ENCODE results near the gene NFIX. TPM values are rescaled to one million over a fixed set of nuclear protein-coding genes. Genes with fewer than 3 reads are reported as not detected.

NFIX gene
- total RNA-seq, result 2.1 and 13.0 TPM in 2 replicates

DNA sequence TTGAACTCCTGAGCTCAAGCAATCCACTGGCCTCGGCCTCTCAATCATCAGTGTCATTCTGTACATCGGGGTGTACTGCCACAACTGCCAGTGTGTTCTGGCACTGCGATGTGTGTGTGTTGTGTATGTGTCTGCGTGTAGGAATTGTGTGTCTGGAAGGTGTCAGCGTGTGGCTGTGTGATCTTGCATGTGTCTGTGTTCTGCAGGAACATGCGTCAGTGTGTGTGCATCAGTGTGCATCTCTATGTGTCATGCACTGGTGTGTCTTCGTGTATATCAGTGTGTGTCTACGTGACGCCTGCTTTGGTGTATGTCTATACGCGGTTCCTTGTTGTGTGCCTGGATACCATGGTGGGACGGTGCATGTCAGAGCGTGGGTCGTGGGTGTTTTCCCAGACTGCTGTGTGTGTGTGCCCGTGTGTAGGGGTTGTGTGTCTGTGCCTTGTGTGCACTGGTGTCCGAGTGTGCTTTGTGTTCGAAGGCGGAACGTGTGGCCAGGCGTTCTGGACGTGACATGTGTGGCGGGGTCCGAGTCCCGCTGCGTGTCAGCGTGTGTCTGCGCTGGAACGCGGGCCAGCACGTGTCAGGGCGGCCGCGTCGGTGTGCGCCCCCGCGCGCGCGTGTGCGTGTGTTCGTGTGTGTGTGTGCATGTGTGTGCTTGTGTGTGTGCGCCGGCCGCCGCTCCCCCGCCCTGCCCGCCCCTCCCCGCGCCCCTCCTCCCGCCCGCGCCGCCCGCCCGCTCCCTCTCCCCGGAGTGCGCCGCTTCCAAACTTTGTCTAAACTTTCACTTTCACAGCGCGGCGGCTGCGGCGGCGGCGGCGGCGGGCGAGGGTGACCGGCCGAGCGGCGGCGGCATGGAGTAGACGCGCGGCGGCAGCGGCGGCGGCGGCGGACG, at the start of gene NFIX:
Gene NFIX (plus strand): TSS at position 775 of the 895 bp plus-strand sequence. CDS start 363 bp downstream, outside the sequence.

DNA sequence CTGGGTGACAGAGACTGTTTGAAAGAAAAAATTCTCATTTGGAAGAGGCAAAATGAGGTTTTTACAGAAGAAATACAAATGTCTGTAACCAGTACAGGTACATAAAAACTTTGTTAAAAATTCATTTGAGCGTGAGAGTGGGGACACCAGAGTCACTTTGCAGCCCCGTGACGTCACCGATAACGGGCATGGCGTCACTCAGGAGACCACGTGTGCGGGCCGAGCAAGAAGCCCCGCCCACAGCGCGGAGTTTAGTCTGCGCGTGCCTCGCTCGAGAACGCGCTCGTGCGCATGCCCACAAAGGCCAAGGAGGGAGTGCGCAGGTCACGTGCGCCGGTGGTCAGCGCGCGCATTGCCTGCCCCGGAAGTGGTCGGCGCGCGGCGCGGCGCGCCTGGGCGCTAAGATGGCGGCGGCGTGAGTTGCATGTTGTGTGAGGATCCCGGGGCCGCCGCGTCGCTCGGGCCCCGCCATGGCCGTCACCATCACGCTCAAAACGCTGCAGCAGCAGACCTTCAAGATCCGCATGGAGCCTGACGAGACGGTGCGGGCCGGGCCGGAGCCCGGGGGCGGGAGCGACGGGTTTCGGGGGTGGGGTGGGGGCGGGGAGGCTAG, 49.7 kb upstream of the NFIX start, which contains the start of gene RAD23A:
Gene RAD23A (plus strand): TSS at position 384 of the 613 bp plus-strand sequence. CDS start 87 bp downstream, at position 471.

DNA sequence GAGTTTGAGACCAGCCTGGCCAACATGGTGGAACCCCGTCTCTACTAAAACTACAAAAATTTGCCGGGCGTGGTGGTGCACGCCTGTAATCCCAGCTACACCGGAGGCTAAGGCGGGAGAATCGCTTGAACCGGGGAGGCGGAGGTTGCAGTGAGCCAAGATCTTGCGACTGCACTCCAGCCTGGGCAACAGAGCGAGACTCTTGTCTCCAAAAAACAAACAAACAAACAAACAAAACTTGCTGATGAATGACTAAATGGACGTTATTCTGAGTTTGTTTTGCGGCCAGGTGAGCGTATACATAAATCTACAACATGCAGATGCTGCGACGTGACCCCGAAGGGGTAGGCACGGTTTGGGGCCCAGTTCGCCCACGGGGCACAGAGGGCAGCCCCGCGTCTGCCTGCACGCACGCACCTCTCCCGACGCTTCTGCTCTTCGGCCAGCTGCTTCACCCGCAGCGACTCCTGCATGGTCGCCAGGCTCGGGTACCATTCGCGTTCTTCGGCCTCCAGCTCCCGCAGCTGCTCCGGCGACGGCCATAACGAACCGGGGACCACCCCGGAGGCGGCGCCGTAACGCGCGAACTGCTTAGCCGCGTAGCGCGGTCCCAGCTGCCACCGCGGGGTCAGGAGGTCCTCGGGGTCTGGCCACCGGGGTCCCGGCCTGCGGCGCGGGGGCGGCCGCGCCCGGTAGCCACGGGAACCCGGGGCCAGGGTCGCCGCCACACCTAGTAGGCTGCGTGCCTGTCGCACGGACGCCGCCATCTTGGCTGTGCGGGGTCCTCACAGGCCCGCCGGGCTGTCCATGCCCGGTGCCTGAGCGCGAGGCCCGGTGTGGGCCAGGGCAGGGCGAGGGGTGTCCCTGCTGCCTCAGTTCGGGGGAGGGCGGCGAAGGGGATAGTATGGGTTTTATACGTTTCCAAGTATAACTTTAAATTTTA, 38.6 kb upstream of the NFIX start, which contains the start of gene GADD45GIP1:
Gene GADD45GIP1 (minus strand): TSS at position 778 of the 943 bp plus-strand sequence. CDS start 11 bp downstream, at position 767.

DNA sequence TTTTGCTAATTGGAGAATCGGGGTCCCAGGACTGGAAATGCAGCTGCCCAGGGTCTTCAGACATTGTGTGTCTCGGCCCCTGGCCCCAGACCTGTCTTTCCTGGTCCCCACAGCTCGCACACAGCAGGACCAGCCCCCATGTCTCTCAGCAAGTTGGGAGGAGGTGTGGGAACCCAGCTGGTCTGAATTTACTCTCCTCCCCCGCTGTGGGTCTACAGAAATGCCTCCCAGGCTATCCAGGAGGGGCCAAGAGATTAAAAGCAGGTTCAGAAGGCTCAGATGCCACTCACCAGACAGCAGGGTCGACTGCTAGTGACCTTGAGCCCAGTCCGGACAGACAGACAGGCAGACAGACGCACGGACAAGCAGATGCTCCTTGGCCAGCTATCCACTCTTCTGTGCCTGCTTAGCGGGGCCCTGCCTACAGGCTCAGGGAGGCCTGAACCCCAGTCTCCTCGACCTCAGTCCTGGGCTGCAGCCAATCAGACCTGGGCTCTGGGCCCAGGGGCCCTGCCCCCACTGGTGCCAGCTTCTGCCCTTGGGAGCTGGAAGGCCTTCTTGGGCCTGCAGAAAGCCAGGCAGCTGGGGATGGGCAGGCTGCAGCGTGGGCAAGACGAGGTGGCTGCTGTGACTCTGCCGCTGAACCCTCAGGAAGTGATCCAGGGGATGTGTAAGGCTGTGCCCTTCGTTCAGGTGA, 25.8 kb upstream of the NFIX start, which contains the start of gene DAND5:
Gene DAND5 (plus strand): TSS at position 285 of the 697 bp plus-strand sequence. CDS start 85 bp downstream, at position 370.

DNA sequence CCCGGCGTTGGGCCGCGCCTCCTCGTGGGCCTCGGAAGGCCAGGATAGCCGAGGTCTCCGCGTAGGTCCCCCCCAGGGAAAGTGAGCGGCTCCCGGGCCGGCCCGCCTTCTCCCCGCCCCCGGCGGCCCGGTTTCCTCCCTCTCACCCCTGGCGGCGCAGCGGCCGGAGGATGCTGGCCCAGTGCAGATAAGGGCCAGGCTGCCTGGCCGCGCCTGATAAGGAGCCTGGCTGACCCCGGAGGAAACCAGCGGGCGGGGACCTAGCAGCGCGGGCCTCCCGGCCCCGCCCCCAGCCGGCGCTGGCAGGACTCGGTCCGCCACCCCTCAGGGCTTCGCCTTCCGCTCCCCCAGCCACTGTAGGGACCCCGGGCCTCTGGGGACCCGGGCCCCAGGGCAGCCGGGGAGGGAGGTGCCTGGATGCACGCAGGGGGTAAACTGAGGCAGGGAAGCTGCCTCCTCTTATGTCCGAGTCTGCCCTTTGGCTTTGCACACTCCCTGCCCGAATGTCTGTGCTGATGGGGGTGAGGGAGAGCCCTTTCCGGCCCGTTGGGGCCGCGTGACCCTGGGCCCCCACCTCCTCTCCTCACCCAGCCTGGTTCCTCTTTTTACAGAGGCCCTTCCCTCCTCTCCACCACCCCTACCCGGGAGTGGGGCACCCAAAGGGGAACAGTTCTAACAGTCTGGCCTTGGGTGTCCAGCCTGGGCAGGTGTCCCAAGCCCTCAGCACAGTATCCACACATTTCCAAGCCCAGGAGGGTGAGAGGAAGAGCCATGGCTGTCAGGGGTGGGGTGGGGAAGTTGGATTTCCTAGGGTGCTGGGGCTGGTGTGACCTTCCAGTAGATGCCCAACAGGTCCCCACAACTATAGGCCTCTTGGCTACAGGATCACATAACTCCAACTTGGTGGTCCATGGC, 107.6 kb downstream of the NFIX start, which contains the start of gene LYL1:
Gene LYL1 (minus strand): TSS at position 193 of the 915 bp plus-strand sequence. CDS start 1,687 bp downstream, outside the sequence.

DNA sequence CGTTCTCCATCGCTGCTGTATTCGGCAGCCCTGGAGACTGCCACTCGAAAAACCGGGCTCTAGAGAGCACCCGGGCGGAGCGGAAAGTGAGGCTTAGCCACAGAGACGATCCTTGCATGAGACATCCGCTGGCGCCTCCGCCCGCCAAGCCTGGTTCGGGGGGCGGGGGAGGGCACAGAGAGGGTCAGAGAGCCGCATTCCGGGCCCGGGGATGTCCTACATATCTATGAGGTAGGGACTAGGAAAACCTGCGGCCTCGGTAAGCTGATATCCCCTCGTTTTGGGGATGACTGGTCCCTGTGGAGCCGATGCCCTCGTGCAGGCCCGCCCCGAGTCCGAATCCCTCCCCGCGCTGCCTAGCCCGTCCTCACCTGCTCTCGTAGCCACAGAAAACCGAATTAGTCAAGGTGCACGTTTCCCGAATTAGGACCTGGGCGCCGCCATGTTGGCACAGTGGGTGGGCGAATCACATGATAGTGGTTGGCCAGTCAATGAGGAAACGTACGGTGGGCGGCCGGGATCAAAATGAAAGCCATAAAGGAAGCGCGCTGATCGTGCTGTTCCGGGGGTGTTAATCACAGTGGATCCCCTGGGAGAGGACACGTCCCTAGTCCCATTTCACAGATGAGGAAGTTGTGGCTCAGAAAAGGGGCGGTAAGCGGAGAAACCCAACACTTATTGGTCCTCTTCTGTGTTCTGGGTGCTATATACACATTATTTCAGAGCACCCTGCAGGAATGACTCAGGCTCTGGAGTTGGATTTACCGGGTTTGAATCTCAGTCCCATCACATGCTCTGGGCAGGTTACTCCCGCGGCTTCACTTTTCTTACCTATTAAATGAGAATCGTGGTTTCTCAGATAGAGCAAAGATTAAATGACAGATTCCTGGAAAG, 121.3 kb downstream of the NFIX start, which contains the start of gene TRMT1:
Gene TRMT1 (minus strand): TSS at position 459 of the 894 bp plus-strand sequence. CDS start 341 bp downstream, at position 118.

DNA sequence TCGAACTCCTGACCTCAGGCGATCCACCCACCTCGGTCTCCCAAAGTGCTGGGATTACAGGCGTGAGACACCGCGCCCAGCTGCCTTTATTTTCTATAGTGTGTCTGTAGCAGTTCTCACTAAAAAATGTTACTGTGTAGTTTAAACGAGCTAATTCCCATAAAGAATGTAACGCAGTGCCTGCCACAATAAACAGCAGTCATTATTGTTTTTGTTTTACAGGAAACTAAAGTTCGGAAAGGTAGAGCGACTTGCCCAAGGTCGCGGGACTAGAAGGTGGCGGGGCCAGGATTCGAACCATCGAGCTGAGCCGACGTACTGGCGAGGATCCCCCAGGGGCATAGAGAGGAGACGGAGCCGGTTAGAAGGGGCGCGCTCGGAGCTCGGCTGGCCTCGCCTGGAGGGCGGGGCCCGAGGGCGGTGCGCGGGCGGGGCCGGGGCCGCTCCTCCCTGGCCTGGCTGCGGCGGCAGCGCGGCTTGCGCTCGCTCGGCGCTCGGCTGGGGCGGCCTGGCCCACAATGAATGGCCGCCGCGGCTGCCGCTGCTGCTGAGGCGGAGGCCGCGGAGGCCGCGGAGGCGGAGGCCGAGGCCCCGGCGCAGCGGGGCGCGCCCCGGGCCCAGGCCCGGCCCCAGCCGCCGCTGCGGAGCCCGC, 122.6 kb downstream of the NFIX start, which contains the start of gene NACC1:
Gene NACC1 (plus strand): TSS at position 493 of the 652 bp plus-strand sequence. CDS start 16,944 bp downstream, outside the sequence.

Other genes with a start within 250 kb of the NFIX start
- not detected in 2 replicates for gene BEST2, start 243.7 kb upstream of the NFIX start, total RNA-seq
- gene HOOK2, start 219.9 kb upstream of the NFIX start, total RNA-seq, result 7.4 and 19.0 TPM in 2 replicates
- gene JUNB, start 204.0 kb upstream of the NFIX start, total RNA-seq, result 36.8 and 49.2 TPM in 2 replicates
- 164 and 210 TPM in 2 replicates for gene PRDX2, start 193.7 kb upstream of the NFIX start, total RNA-seq
- gene THSD8, start 193.4 kb upstream of the NFIX start, total RNA-seq, result not detected in 2 replicates
- 19.6 and 25.7 TPM in 2 replicates for gene RNASEH2A, start 188.9 kb upstream of the NFIX start, total RNA-seq
- not detected in 2 replicates for gene RTBDN, start 160.9 kb upstream of the NFIX start, total RNA-seq
- 0.16 and 1.0 TPM in 2 replicates for gene MAST1, start 157.0 kb upstream of the NFIX start, total RNA-seq
- gene DNASE2, start 114.0 kb upstream of the NFIX start, total RNA-seq, result 15.4 and 19.4 TPM in 2 replicates
- gene KLF1, start 108.3 kb upstream of the NFIX start, total RNA-seq, result 0.06 TPM in 1 of 2 replicates, not detected in the other
- 16.0 and 21.7 TPM in 2 replicates for gene GCDH, start 104.3 kb upstream of the NFIX start, total RNA-seq
- gene SYCE2, start 76.2 kb upstream of the NFIX start, total RNA-seq, result 0.44 and 0.49 TPM in 2 replicates
- 44.8 and 67.8 TPM in 2 replicates for gene FARSA, start 61.8 kb upstream of the NFIX start, total RNA-seq
- 1,348 and 1,646 TPM in 2 replicates for gene CALR, start 56.9 kb upstream of the NFIX start, total RNA-seq
- gene RAD23A, start 49.6 kb upstream of the NFIX start, total RNA-seq, result 51.8 and 102 TPM in 2 replicates
- 20.0 and 20.4 TPM in 2 replicates for gene GADD45GIP1, start 38.3 kb upstream of the NFIX start, total RNA-seq
- under 0.01 and 0.06 TPM in 2 replicates for gene DAND5, start 25.9 kb upstream of the NFIX start, total RNA-seq
- 23.5 and 32.2 TPM in 2 replicates for gene LYL1, start 107.4 kb downstream of the NFIX start, total RNA-seq
- gene TRMT1, start 121.3 kb downstream of the NFIX start, total RNA-seq, result 22.3 and 40.7 TPM in 2 replicates
- 39.0 and 57.4 TPM in 2 replicates for gene NACC1, start 122.8 kb downstream of the NFIX start, total RNA-seq
- gene STX10, start 154.9 kb downstream of the NFIX start, total RNA-seq, result 51.8 and 72.5 TPM in 2 replicates
- 16.4 and 23.8 TPM in 2 replicates for gene IER2, start 154.9 kb downstream of the NFIX start, total RNA-seq

All from bladder microvascular endothelial cell (primary cell).